ENCODE results near the gene NBAS. TPM values are rescaled to one million over a fixed set of nuclear protein-coding genes. Genes with fewer than 3 reads are reported as not detected.
"Not testable (repeated sequence)": the region's sequence is repeated elsewhere in the genome, so short reads cannot be mapped to it uniquely, and the experiment has no call there.

The NBAS gene
- total and polyA plus RNA-seq, 2 donors (not counting 3 experiments of a cell fraction or from before 2014, with no cell fraction given): 29.4 to 43.0 TPM

GRCh38 chr2:15259356-15259756, 301.8 kb downstream of the NBAS start:
- no peak overlapping the region for H3K4me3 ChIP-seq (replicated peaks in 1 of 3; ENCODE audit: insufficient read depth in 1 of 3, low read depth in 1 of 3, low read length in 3 of 3)
- no peak overlapping the region for H3K9ac ChIP-seq (replicated peaks; ENCODE audit: extremely low read depth, insufficient read depth, low read length)
- dilution Hi-C loops (cut with MboI; ENCODE audit: extremely low pct_ligation_motif_present, low sequenced_read_pairs) (no loop called here), intact Hi-C loops (cut with micrococcal nuclease) (no loop called here)
- ChIA-PET CTCF (no interaction called here), POLR2A (no interaction called here)
- BruUV-seq (replicated peaks): no TSS peak
- no peak overlapping the region for H3K27ac ChIP-seq (ENCODE audit: insufficient read depth, low read depth, low read length)
- H3K4me2 ChIP-seq (ENCODE audit: insufficient read depth, low read length): no peak overlapping the region
- no peaks in the 10 kb centered on the region for H3K4me1 ChIP-seq (ENCODE audit: control insufficient read depth, extremely low read depth, insufficient read depth, low read length)
- H4K20me1 ChIP-seq (replicated peaks; ENCODE audit: control insufficient read depth, extremely low read depth, insufficient read depth, low read length): no peaks in the 10 kb centered on the region
- H3K36me3 ChIP-seq (ENCODE audit: control insufficient read depth in 2 of 2, extremely low read depth in 1 of 2, insufficient read depth in 2 of 2, low read length in 2 of 2): no peaks in the 10 kb centered on the region
- TF ChIP-seq POLR2A (IDR thresholded peaks at IDR 0.05; ENCODE audit: low read depth, low read length): no peak
- no peak for TF ChIP-seq MAX (IDR thresholded peaks at IDR 0.05; ENCODE audit: insufficient read depth, insufficient read length)
- no peak for TF ChIP-seq GATA2 (IDR thresholded peaks at IDR 0.05; ENCODE audit: insufficient read depth, insufficient read length, low read depth, low read length)
- no peak for TF ChIP-seq CTCF (IDR thresholded peaks at IDR 0.05; ENCODE audit: extremely low read depth in 1 of 2, insufficient read depth in 1 of 2, low read depth in 1 of 2, low read length in 2 of 2)
- no peak for TF ChIP-seq POLR2AphosphoS5 (IDR thresholded peaks at IDR 0.05; ENCODE audit: insufficient read depth, low read depth, low read length)
- TF ChIP-seq JUN (IDR thresholded peaks at IDR 0.05; ENCODE audit: borderline replicate concordance, insufficient read depth, insufficient read length, low read depth): no peak
- no peak for TF ChIP-seq MYC (IDR thresholded peaks at IDR 0.05; ENCODE audit: low read depth, low read length)
- no peak for TF ChIP-seq EZH2 (IDR thresholded peaks at IDR 0.05; ENCODE audit: borderline replicate concordance, low read depth, low read length, severe bottlenecking)
- no peak for TF ChIP-seq FOS (IDR thresholded peaks at IDR 0.05; ENCODE audit: borderline replicate concordance, insufficient read depth, low read length)
- H3K9me3 ChIP-seq (replicated peaks; ENCODE audit: control insufficient read depth, insufficient read depth, low read length): no peaks in the 10 kb centered on the region
- no peaks in the 10 kb centered on the region for H3K9me1 ChIP-seq (replicated peaks; ENCODE audit: control insufficient read depth, extremely low read depth, insufficient read depth, low read length)
- H3K79me2 ChIP-seq (ENCODE audit: control insufficient read depth, insufficient read depth, low read length): no peaks in the 10 kb centered on the region
- H2AFZ ChIP-seq (ENCODE audit: low read depth, low read length): no peak overlapping the region
- no peaks in the 10 kb centered on the region for H3K27me3 ChIP-seq (ENCODE audit: control insufficient read depth in 2 of 2, insufficient read depth in 2 of 2, low read length in 2 of 2)
- FAIRE-seq: no peak
- no peak for DNase-seq (ENCODE audit: low read depth, low spot score)

- FAIRE-seq; H3K9ac ChIP-seq (replicated peaks; ENCODE audit: extremely low read depth, insufficient read depth, low read length); H3K79me2 ChIP-seq (ENCODE audit: control insufficient read depth, insufficient read depth, low read length); H3K4me3 ChIP-seq (replicated peaks in 1 of 3; ENCODE audit: insufficient read depth in 1 of 3, low read depth in 1 of 3, low read length in 3 of 3); H3K27ac ChIP-seq (ENCODE audit: insufficient read depth, low read depth, low read length); H3K4me1 ChIP-seq (ENCODE audit: control insufficient read depth, extremely low read depth, insufficient read depth, low read length); H4K20me1 ChIP-seq (replicated peaks; ENCODE audit: control insufficient read depth, extremely low read depth, insufficient read depth, low read length); DNase-seq (ENCODE audit: low read depth, low spot score); H3K36me3 ChIP-seq (ENCODE audit: control insufficient read depth in 2 of 2, extremely low read depth in 1 of 2, insufficient read depth in 2 of 2, low read length in 2 of 2); H3K27me3 ChIP-seq (ENCODE audit: control insufficient read depth in 2 of 2, insufficient read depth in 2 of 2, low read length in 2 of 2); BruUV-seq (replicated peaks); H3K9me3 ChIP-seq (replicated peaks; ENCODE audit: control insufficient read depth, insufficient read depth, low read length); H3K9me1 ChIP-seq (replicated peaks; ENCODE audit: control insufficient read depth, extremely low read depth, insufficient read depth, low read length); intact Hi-C loops (cut with micrococcal nuclease); POLR2A ChIA-PET; H3K4me2 ChIP-seq (ENCODE audit: insufficient read depth, low read length); CTCF ChIA-PET; dilution Hi-C loops (cut with MboI; ENCODE audit: extremely low pct_ligation_motif_present, low sequenced_read_pairs); H2AFZ ChIP-seq (ENCODE audit: low read depth, low read length): not testable (repeated sequence)
Measured at GRCh38 chr2:15258385-15258784, 302.7 kb downstream of the NBAS start.

Data from endothelial cell of umbilical vein (primary cell).